H1 (cell line): ENCODE results near the gene CH25H.

Experiments
- POLR2AphosphoS5 ChIP-seq: IDR thresholded peaks from 2 replicates; pipeline ENCODE4 v1.6.1; 2011; ENCODE audit warnings: low read depth, low read length
- SP1 ChIP-seq: IDR thresholded peaks from 2 replicates; pipeline ENCODE4 v1.6.1; 2011; ENCODE audit warnings: low read depth, low read length
- SRF ChIP-seq: IDR thresholded peaks from 2 replicates; pipeline ENCODE4 v1.6.1; 2011; ENCODE audit warnings: mild to moderate bottlenecking, low read depth, low read length, moderate library complexity

DNA sequence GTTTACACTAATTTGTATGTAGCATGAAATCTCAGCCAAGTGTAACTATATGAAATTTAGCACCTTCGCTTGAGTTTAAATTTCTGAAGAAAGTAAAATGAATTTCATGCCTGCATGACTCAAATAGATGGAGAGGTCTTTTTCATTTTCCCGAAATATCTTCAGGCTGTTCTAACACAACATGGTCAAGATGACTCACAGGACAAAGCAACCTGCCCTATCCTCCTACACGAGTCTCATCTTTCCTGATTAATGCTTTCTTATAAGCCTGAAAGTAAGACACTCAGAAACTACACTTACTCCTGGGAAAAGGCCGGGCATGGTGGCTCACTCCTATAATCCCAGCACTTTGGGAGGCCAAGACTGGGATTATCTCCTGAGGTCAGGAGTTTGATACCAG lies 41.2 kb downstream of the CH25H start:
- TF ChIP-seq SP1 (no peak), SRF (no peak), POLR2AphosphoS5 (no peak)
